GM12874 (cell line): ENCODE data around the gene PTPN11.
A peak's percentile ranks its signal among the peaks of the same experiment; 100 is the strongest.

Source experiments
- CTCF ChIP-seq: IDR thresholded peaks from 2 replicates; pipeline ENCODE4 v1.5.1; 2011; ENCODE audit warnings: low read depth, mild to moderate bottlenecking, control low read depth, low read length, moderate library complexity; ENCODE audit not compliant: insufficient read depth

Gene PTPN11

GRCh38 chr12:112418608-112419296 lies at the start of gene PTPN11:
Gene PTPN11, plus strand, starts transcription at chr12:112418947. Its CDS starts 165 bp downstream, at chr12:112419112.
- peak; percentile 68 for TF ChIP-seq CTCF

GRCh38 chr12:112370199-112370598 lies 48.5 kb upstream of the PTPN11 start:
- no peak for TF ChIP-seq CTCF

GRCh38 chr12:112370868-112371510 lies 47.8 kb upstream of the PTPN11 start:
- no peak for TF ChIP-seq CTCF

- no peak for TF ChIP-seq CTCF
Observed at GRCh38 chr12:112374166-112374740, 44.5 kb upstream of the PTPN11 start.

- TF ChIP-seq CTCF = no peak
Observed at GRCh38 chr12:112375105-112375504, 43.6 kb upstream of the PTPN11 start.

- TF ChIP-seq CTCF = no peak
Observed at GRCh38 chr12:112380663-112381405, 37.9 kb upstream of the PTPN11 start.

GRCh38 chr12:112381406-112381882 lies 37.3 kb upstream of the PTPN11 start:
- no peak for TF ChIP-seq CTCF
